Measurements from ENCODE around the gene LRBA.

The LRBA gene

GRCh38 chr4:150600812-150601445, 414.2 kb downstream of the LRBA start:
- TF ChIP-seq, protein P1, sequence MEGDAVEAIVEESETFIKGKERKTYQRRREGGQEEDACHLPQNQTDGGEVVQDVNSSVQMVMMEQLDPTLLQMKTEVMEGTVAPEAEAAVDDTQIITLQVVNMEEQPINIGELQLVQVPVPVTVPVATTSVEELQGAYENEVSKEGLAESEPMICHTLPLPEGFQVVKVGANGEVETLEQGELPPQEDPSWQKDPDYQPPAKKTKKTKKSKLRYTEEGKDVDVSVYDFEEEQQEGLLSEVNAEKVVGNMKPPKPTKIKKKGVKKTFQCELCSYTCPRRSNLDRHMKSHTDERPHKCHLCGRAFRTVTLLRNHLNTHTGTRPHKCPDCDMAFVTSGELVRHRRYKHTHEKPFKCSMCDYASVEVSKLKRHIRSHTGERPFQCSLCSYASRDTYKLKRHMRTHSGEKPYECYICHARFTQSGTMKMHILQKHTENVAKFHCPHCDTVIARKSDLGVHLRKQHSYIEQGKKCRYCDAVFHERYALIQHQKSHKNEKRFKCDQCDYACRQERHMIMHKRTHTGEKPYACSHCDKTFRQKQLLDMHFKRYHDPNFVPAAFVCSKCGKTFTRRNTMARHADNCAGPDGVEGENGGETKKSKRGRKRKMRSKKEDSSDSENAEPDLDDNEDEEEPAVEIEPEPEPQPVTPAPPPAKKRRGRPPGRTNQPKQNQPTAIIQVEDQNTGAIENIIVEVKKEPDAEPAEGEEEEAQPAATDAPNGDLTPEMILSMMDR (IDR thresholded peaks at IDR 0.05; ENCODE audit: borderline replicate concordance, control extremely low read depth, extremely low read depth, insufficient read depth, missing control alignments) = no peak
- DNase-seq (ENCODE audit: low spot score) = no peak
- in situ Hi-C loops (cut with MboI; ENCODE audit: low sequenced_read_pairs, unreplicated experiment) = no loop called here

DNA sequence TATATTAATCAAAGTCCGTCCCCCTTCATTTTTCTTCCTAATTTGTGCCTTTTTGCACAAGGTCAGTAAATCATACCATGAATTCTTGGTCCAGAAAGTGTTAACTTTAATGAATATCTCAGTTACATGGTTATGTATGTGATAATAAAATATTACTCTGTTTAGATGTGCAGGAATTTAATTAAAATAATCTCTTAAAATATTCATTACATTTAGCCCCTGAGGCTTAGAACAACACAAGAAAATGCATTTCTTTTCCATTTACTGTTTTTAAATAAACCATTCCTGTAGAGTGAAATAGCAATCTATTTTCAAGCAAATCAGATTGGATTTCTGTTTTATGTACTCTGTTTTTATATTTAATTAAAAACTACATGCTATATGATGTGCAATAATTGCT, 415.5 kb downstream of the LRBA start:
- no peak for DNase-seq (ENCODE audit: low spot score)
- TF ChIP-seq, protein P1 (IDR thresholded peaks at IDR 0.05; ENCODE audit: borderline replicate concordance, control extremely low read depth, extremely low read depth, insufficient read depth, missing control alignments) = no peak
- in situ Hi-C loops (cut with MboI; ENCODE audit: low sequenced_read_pairs, unreplicated experiment) = no loop called here

DNA sequence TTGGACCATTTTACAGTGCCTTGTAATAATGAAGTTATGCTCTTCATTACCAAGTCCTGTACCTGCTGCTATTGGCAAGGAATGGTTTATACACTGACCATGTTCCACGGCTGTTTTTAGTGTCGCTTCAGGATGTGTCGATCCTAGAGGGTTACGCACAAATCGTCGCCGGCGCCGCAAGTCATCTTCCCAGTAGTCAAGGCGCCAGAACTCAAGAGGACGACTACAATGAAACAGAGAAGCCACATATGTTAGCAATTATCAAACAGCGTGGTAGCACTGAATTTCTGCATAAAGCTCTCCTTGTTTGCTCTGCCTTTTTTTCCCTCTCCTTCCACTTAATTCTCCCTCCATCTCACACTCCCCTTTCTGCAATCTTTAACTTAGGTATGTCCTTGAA, 416.2 kb downstream of the LRBA start:
- TF ChIP-seq, protein P1 (IDR thresholded peaks at IDR 0.05; ENCODE audit: borderline replicate concordance, control extremely low read depth, extremely low read depth, insufficient read depth, missing control alignments) = no peak
- DNase-seq (ENCODE audit: low spot score) = no peak
- in situ Hi-C loops (cut with MboI; ENCODE audit: low sequenced_read_pairs, unreplicated experiment) = no loop called here

DNA sequence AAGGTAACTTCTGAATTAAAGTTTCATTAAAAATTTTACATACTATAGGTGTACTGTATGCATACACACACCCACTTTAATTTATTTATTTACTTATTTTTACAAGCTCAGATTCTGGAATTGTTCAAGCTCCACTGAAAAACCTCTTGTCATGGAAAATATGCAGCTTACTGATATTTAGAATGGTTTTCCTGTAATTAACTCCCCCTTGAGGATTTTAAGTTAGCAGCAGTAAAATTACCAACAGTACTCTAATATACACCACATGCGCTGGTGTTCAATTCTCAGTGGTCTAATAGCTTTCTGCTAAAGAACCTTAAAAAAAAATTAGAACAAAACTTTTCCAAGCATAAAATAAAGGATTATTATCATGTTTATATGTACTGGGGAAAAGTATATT, 421.1 kb downstream of the LRBA start:
- TF ChIP-seq, protein P1 (IDR thresholded peaks at IDR 0.05; ENCODE audit: borderline replicate concordance, control extremely low read depth, extremely low read depth, insufficient read depth, missing control alignments) = no peak
- in situ Hi-C loops (cut with MboI; ENCODE audit: low sequenced_read_pairs, unreplicated experiment) = no loop called here
- DNase-seq (ENCODE audit: low spot score) = no peak

GRCh38 chr4:150591904-150592303, 423.2 kb downstream of the LRBA start:
- in situ Hi-C loops (cut with MboI; ENCODE audit: low sequenced_read_pairs, unreplicated experiment) = no loop called here
- DNase-seq (ENCODE audit: low spot score) = no peak
- TF ChIP-seq, protein P1 (IDR thresholded peaks at IDR 0.05; ENCODE audit: borderline replicate concordance, control extremely low read depth, extremely low read depth, insufficient read depth, missing control alignments) = no peak

DNA sequence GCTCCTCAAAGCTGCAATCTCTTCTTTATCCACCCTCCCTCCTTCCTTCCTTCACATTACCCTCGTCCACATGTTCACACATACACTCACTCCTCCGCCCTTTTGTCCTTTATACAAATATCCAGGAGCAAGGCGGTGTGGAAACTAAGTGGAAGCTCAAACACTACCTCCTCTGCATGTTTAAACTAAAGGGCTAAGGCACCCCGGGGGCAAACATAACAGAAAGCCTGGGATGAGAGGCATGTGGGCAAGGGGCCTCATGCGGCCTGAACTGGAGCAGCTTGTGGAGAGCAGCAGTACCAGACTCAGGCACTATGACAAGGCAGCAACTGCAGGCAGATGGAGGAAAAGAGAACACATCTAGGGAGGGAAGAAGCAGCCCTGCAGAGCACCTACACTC, 423.7 kb downstream of the LRBA start:
- TF ChIP-seq, protein P1 (IDR thresholded peaks at IDR 0.05; ENCODE audit: borderline replicate concordance, control extremely low read depth, extremely low read depth, insufficient read depth, missing control alignments) = no peak
- DNase-seq (ENCODE audit: low spot score) = no peak
- in situ Hi-C loops (cut with MboI; ENCODE audit: low sequenced_read_pairs, unreplicated experiment) = no loop called here
